Measurements from ENCODE around the gene SMIM27. TPM values are rescaled to one million over a fixed set of nuclear protein-coding genes. Genes with fewer than 3 reads are reported as not detected.
A peak's percentile ranks its signal among the peaks of the same experiment; 100 is the strongest.

SMIM27 gene
- total and polyA plus RNA-seq, 2 of the 13 experiments (the other 11 are each of a cell fraction or from before 2014, with no cell fraction given), result 17.9 to 19.0 TPM

DNA sequence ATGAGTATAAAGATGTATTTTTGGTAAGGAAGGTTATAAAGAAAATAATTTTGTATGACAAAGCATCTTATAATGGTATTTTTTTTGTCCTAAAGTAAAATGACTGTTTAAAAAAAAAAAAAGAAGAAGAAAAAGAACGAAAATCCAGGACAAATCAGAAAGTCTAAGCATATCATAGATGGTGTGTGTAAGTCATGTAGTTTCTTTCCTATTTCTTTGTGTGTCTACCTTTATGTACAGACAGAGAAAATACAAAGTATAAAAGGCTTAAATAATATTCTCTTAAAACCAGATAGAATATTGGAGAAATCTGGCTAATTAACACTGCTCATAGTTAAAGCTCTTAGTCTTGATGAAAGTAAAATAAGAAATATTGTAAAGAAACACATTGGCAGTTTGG, 33.9 kb upstream of the SMIM27 start:
- Histone ChIP-seq H3K27me3 (ENCODE audit: control insufficient read depth in 1 of 2, insufficient read depth in 2 of 2, low read length in 2 of 2) (no peaks in the 10 kb centered on the region), H3K27ac (ENCODE audit: extremely low read length, insufficient read depth, low read length) (no peak overlapping the region), H2AFZ (ENCODE audit: low read length) (no peak overlapping the region), H3K4me2 (ENCODE audit: low read depth, low read length) (no peak overlapping the region), H3K9ac (ENCODE audit: insufficient read depth, low read depth, low read length) (no peak overlapping the region), H3K36me3 (replicated peaks in 1 of 2; ENCODE audit: control insufficient read depth in 1 of 2, insufficient read depth in 2 of 2, low read length in 2 of 2) (0 out of 5 replicates have a peak, but pooled peaks cover 0 to 4% of the 10 kb centered on the region in 2 experiments), H3K79me2 (ENCODE audit: insufficient read depth, low read length) (peaks cover 4% of the 10 kb centered on the region), H3K9me3 (ENCODE audit: low read length) (peaks cover 18% of the 10 kb centered on the region), H3K4me1 (ENCODE audit: insufficient read depth, low read length) (peaks cover 9% of the 10 kb centered on the region), H3K4me3 (replicated peaks in 1 of 3; ENCODE audit: insufficient read depth in 1 of 3, low read depth in 2 of 3, low read length in 3 of 3) (no peak overlapping the region), H4K20me1 (ENCODE audit: insufficient read depth, low read length) (no peaks in the 10 kb centered on the region)
- intact Hi-C loops (cut with micrococcal nuclease; ENCODE audit: unreplicated experiment), result no loop called here
- POLR2A ChIA-PET, result no interaction called here
- in situ Hi-C loops (cut with HindIII; ENCODE audit: extremely low pct_ligation_motif_present, low pct_unique_long_range_greater_than_20kb), result no loop called here
- ATAC-seq (no peak), FAIRE-seq (no peak), DNase-seq (ENCODE audit: low spot score) (no peak)
- peak; percentile 25 for TF ChIP-seq ZFP36 (IDR thresholded peaks at IDR 0.05; ENCODE audit: borderline replicate concordance, low read depth, low read length, partially characterized antibody)
- no peak for TF ChIP-seq DNMT3B (CRISPR knock-in tag; conservative IDR thresholded peaks at IDR 0.05)
- CTCF ChIA-PET (ENCODE audit: low intra/inter-chr PET ratio, low total read pairs), result no interaction called here
- BruUV-seq (replicated peaks), result no TSS peak
- WGBS (ENCODE audit: low lambda C conversion rate), result 98% methylated on average over 1 of the region's 1 CpG

- Histone ChIP-seq H3K27me3 (ENCODE audit: control insufficient read depth in 1 of 2, insufficient read depth in 2 of 2, low read length in 2 of 2) (no peaks in the 10 kb centered on the region; a peak in 1 of 5 replicates), H3K4me3 (replicated peaks in 1 of 3; ENCODE audit: insufficient read depth in 1 of 3, low read depth in 2 of 3, low read length in 3 of 3) (peak overlapping the region in 2 of 3 experiments; percentile 8 to 80; a peak in 2 of 6 replicates), H2AFZ (ENCODE audit: low read length) (no peak overlapping the region), H3K4me1 (ENCODE audit: insufficient read depth, low read length) (peaks cover 39% of the 10 kb centered on the region), H3K27ac (ENCODE audit: extremely low read length, insufficient read depth, low read length) (no peak overlapping the region), H3K9me3 (ENCODE audit: low read length) (peaks cover 5% of the 10 kb centered on the region), H4K20me1 (ENCODE audit: insufficient read depth, low read length) (no peaks in the 10 kb centered on the region), H3K79me2 (ENCODE audit: insufficient read depth, low read length) (peaks cover 6% of the 10 kb centered on the region), H3K9ac (ENCODE audit: insufficient read depth, low read depth, low read length) (no peak overlapping the region), H3K36me3 (replicated peaks in 1 of 2; ENCODE audit: control insufficient read depth in 1 of 2, insufficient read depth in 2 of 2, low read length in 2 of 2) (0 out of 5 replicates have a peak, but pooled peaks cover 0 to under 1% of the 10 kb centered on the region in 2 experiments), H3K4me2 (ENCODE audit: low read depth, low read length) (peak overlapping the region; percentile 89)
- ChIA-PET POLR2A (no interaction called here), CTCF (ENCODE audit: low intra/inter-chr PET ratio, low total read pairs) (no interaction called here)
- no peak for ATAC-seq
- WGBS (ENCODE audit: low lambda C conversion rate), result 41% methylated on average over 1 of the region's 1 CpG
- peak; percentile 9 for DNase-seq (ENCODE audit: low spot score)
- BruUV-seq (replicated peaks), result no TSS peak
- in situ Hi-C loops (cut with HindIII; ENCODE audit: extremely low pct_ligation_motif_present, low pct_unique_long_range_greater_than_20kb), result no loop called here
- no peak for FAIRE-seq
- intact Hi-C loops (cut with micrococcal nuclease; ENCODE audit: unreplicated experiment), result no loop called here
- no peak for TF ChIP-seq PHB2 (IDR thresholded peaks at IDR 0.05; ENCODE audit: partially characterized antibody)
- no peak for TF ChIP-seq ZNF556 (CRISPR knock-in tag; IDR thresholded peaks at IDR 0.05; ENCODE audit: borderline replicate concordance)
- no peak for TF ChIP-seq ZNF333 (CRISPR knock-in tag; IDR thresholded peaks at IDR 0.05; ENCODE audit: borderline replicate concordance)
- no peak for TF ChIP-seq ZNF343 (CRISPR knock-in tag; IDR thresholded peaks at IDR 0.05)
- TF ChIP-seq CCAR2 (optimal IDR thresholded peaks at IDR 0.05; ENCODE audit: low read depth, low read length), result no peak
- no peak for TF ChIP-seq GPN1 (CRISPR knock-in tag; IDR thresholded peaks at IDR 0.05; ENCODE audit: borderline replicate concordance)
- TF ChIP-seq HNF4A (CRISPR knock-in tag; IDR thresholded peaks at IDR 0.05), result peak; percentile 63
- no peak for TF ChIP-seq NR2C2 (CRISPR knock-in tag; IDR thresholded peaks at IDR 0.05; ENCODE audit: borderline replicate concordance)
- TF ChIP-seq ZNF256 (CRISPR knock-in tag; conservative IDR thresholded peaks at IDR 0.05), result no peak
- no peak for TF ChIP-seq ESRRA (CRISPR knock-in tag; IDR thresholded peaks at IDR 0.05; ENCODE audit: low read depth)
- TF ChIP-seq DBP (CRISPR knock-in tag; IDR thresholded peaks at IDR 0.05; ENCODE audit: not compliant biosample characterization), result no peak
- TF ChIP-seq PAF1 (CRISPR knock-in tag; IDR thresholded peaks at IDR 0.05), result no peak
- TF ChIP-seq ZNF18 (CRISPR knock-in tag; IDR thresholded peaks at IDR 0.05; ENCODE audit: insufficient replicate concordance), result no peak
- no peak for TF ChIP-seq ZNF839 (CRISPR knock-in tag; IDR thresholded peaks at IDR 0.05; ENCODE audit: borderline replicate concordance)
- peak; percentile 36 for TF ChIP-seq SAP130 (CRISPR knock-in tag; IDR thresholded peaks at IDR 0.05; ENCODE audit: low read depth)
- TF ChIP-seq ZNF3 (CRISPR knock-in tag; IDR thresholded peaks at IDR 0.05), result no peak
- no peak for TF ChIP-seq STAG1 (CRISPR knock-in tag; IDR thresholded peaks at IDR 0.05)
Measured at GRCh38 chr9:32523910-32524309, 28.2 kb upstream of the SMIM27 start.

All from HepG2 (cell line).